Activated T-helper 1 cell treated with Interleukin-2 at 50 U/mL for 16 hours (primary cell): Measurements from ENCODE around the gene TFIP11.

Experiments used
- DNase-seq: peaks from one replicate; pipeline ENCODE4 v3.0.0-alpha.2; 2020; ENCODE audit warnings: low read depth

The TFIP11 gene

DNA sequence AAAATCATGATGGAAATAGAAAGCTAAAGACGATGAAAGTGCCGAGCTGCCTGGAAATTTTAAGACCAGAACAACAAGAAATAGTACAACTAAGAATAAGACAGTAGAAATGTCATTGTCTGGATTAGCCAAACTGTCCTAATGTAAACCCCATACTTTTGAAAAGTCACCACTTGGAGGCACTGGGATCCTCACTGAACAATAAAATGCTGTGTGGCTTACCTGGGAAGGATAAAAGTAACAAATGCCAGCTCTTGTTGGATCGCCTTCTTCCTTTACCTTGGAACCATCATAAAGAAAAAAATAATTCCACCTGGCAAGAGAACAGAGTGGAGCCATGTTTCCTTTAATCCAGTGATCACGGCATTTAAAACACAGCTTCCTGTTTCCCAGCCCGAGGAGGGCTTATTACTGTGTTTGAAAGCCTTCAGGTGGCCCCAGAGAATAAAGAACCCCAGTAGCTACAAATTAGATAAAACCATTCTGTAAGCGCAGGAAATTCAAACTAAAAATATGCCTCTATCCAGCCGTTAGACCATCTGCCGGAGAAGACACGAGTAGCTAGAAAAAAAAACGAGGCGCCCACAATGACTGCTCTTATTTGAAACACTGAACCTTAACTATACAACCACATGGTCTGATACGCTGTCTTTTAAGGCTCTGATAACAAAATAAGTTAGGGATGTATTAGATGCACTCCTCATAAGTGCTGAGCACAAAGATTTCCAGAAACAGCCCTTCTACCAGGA, 33.1 kb downstream of the TFIP11 start:
- no peak for DNase-seq

DNA sequence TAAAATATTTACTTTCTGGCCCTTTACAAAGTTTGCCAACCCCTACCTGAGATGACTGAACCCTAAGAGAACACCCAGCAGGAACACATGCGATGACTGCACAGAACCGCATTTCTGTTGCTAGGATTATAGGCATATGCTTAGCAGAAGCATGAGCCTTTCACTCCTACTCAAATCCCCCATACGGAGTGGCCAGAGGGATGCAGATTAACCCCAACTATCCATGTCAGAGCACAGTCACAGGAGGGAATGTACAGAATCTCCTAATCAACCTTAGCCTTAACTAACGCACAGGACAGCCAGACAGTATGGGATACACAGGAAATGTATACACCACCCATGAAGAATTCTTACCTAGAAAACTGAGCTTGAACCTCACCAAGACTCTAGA, 34.9 kb downstream of the TFIP11 start:
- no peak for DNase-seq

DNA sequence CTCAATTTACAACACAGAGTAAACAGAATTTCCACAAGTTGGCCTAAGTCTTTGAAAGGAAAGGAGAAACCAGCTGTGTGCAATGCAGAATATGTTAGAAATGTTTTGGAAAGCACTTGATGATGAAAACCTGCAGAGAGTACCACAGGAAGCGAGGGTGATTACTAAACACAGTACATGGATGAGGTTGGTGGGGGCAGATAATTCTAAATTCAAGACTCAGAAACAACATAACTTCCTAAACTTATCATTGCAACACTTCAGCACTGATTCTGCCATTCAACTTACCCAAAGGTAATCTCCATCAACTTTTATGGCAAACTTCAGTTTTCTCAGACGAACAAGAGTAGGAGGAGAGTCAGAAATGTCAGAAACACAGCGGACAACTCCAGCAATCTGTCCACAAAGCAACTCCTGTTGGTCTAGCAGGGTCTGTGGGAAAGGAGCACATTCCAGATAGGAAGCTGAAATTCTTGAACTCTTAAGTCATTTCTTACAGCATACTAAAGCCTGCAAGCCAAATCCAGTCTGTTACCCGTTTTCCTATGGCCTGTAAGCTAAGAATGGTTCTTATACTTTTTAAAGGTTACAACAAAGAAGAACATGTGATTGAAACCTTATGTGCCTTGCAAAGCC, 35.5 kb downstream of the TFIP11 start:
- DNase-seq, result no peak

DNA sequence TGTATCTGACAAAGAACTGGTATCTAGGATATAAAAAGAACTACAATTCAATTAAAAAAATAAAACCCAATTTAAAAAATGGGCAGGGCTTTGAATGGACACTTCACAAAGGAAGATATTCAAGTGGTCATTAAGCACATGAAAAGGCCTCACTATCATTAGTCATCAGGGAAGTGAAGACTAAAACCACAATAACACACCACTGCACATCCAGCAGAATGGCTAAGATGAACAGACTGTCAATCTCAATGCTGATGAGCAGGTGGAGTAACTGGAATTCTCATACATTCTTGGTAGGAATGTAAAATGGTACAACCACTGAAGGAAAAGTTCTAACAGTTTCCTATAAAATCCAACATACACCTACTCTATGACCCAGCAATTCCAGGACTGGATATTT, 37.6 kb downstream of the TFIP11 start:
- DNase-seq, result no peak

DNA sequence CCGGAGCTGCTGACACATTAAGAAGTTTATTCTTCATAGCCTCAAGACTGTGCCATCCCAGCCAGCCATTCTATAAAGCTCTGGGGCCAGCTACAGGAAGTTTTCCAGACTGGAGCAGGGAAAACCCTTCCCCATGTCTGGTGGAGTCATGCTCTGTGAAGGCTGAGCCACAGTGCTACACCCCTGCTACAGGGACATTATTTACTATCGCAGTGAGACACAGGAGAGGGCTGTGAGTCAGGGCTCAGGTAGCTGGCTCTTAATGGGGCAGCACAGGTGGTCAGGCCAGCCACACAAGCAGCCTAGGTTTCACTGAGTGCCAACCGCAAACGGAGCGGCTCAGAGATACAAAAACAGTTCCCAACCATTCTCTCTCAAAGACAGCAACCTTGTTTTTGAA, 40.8 kb downstream of the TFIP11 start:
- no peak for DNase-seq

DNA sequence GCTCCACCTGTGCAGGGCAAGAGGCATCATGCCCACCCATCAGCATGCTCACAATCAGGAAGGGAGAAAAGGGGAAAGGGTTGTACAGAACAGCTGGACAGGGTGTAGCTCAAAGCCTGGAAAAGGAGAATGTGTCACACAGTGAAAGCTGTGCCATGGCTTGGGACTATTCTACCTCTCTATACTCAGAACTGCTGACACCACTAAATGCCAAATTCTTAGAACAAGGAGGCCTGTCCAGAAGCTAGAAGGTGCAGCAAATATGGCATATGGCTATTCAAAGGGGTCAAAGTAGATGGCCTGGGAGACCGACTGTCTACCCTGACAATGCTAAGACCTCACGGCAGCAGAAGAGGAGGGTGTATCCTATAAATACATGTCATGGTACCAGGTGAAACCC, 41.5 kb downstream of the TFIP11 start:
- DNase-seq, result no peak

DNA sequence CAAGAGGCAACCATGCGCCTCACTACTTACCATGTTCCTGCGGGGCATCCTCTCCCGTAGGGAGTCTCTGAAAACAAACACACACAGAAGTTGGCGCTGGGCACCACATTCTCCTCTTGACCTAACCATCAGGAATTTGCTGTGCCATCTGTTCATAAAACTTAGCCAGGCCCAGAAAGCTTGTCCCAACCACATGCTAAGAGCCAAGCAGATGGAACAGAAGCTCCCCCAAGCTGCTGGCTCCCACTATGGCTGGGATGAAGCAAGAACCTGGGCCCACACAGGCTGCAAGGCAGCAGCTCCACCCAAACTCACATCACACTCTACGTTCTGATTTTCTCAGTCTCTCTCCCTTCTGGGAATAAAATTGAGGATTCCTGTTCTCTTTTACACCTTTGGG, 46.1 kb downstream of the TFIP11 start:
- DNase-seq, result no peak

DNA sequence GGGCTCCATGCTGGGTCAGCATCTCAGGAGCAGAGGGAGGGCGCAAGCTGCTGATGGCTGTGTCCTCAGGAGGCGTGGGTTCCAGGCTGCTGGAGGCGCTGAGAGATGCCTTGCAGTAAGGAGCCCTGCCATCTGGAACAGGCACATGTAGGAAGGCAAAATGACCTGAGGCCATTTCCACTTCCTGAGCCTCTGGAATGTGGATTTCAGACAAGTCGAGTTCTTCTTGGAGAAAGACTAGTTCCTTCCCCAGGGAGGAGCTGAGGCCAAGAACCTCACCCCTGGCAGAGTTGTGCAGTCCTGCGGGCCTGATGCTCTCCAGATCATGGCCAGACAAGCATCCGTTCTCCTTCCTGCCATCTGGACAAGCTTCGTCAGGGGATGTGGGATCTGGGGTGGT, 48.0 kb downstream of the TFIP11 start:
- DNase-seq, result no peak

DNA sequence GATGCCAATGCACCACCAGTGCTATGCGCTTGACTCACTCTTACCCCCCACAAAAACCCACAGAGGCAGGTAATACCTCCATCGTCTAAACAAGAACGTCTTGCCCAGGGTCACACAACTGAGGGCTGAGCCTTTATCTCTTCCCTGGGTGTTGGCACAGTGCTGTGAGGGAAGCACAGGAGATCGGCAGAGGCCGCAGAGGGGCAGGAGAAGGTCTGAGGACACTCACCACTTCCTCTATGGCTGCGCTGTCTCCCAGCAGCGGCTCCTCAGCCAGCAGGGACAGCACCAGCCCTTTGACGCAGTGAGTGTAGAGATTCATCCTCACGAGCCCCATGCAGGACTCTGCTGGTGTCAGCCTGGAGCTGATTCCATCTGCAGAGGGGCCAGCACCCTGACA, 48.6 kb downstream of the TFIP11 start:
- DNase-seq, result no peak

DNA sequence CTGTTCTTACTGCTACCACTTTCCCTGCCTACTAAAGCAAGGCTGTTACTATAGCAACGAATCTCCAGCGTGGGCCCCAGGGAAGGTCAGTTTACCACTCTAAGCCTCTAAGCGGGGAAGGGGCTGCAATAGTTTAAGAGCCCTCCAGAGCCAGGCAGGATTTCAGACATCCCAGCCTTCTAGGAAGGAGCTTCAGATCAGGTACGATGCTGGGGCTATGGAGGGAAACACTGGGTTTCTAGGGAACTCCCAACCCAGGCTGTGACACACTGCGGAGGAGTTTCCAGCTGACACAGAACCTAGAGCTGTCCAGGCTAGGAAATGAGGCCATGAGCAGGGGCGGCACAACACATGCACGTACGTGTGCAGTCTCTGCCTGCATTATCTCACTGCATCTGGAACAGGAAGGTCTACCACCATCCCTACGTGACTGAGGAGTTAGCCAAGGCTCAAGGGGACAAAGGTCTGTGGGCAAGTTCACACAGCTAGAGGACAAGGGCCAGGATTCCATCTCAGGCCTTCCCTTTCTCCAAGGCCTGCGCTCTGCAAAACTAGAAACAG, 49.1 kb downstream of the TFIP11 start:
- no peak for DNase-seq

DNA sequence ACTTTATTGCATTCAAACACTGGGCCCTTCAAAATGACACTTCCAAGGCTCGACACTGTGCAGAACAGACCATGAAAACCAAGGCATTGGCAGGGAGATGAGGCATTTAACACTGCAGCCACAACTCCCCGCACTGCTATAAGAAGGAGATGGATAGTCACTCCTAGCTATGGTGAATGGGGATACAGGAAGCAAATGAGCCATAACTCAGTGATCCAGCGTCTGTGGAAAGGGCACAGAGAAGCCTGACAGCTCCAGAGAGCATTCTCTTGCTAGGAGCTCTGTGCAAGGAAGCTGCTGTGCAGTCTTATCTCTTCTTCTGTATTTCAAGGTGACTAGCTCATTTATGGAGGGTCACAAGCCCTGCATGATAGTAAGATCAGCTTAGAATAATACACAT, 49.6 kb downstream of the TFIP11 start:
- no peak for DNase-seq

DNA sequence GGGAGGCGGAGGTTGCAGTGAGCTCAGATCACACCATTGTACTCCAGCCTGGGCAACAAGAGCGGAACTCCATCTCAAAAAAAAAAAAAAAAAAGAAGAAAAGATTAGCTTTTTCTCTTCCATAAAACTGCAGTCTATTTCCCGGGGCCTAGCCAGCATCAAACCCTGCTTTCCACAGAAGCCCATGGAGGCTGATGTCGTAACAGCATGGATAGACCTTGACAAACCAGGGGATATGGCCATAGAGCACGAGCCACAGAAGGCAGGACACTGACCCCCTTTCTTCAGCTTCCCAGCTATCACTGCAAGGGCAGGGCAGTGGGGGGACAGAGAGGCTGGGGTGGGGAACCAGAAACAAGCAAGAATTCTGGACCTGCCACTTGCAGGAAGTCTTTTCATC, 50.2 kb downstream of the TFIP11 start:
- no peak for DNase-seq

DNA sequence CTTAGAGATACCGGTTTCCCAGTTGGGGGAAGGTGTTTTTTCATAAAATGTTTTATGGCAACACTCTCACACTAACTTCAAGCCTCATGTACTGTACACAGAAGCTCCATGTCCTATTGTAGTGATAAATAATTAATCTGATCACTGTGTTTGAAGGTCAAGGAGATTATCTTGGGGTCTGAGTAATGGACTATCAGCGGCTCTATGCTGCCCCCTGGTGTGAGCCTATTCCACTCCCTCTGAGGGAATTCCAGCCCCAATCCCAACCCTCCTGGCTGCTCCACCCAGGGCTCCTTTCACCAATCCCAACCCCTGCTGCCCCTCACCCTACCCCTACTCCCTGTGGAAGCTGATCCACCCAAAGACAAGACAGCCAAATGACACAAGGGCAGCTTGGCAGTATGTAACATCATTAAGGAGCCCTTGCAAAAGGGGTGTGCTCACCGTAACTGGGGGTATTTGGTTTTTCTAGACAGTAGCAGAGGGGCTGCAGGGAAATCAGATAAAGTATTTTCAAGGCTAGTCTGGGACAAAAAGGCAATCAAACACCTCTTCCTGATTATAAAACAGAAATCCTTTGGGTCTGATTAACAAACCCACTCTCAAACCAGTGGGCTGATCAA, 51.0 kb downstream of the TFIP11 start:
- DNase-seq, result no peak

DNA sequence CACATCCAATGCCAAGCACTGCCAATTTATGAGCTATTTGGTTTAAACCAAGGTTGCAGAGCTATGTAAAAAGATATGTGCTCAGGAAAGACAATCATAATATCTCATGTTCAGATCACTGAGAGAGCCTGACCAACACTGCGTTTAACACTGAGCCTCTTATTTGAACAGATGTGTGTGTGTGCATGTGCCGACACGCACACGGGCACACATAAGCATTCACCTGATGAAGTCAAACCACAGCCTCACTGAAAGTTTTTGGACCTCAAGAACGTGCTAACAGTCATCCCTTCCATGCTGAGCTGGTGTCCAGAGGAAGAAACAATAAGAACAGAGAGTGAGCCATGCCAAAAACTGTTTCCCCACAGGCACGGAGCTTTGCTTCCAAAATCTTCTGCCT, 52.1 kb downstream of the TFIP11 start:
- no peak for DNase-seq

DNA sequence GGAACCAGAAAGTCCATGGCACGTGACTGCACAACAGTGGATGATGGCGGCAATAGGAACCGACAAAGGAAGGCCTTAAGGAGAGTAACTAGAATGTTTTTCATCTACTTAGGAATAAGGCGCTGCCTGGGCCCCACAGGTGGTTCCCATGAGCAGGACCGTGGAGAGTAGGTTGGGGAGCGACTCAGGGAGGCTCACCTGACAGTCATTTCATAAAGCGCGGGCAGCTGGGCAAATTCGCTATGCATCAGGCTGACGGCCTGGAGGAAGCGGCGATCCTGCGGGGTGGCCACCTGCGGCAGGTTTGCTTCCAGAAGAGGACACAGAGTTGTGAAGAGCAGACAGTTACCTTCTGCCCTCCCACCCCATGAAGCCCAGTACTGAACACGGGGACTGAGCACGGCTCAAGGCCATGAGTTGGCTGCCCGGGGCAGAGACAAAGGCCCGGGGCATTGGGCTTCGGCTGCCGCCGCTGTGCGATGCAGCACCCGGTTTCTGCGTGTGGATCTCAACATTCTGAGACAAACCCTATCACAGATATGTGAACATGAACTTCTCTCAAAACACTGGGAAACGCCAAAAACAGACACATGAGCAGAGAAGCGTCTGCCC, 54.5 kb downstream of the TFIP11 start:
- DNase-seq, result no peak

DNA sequence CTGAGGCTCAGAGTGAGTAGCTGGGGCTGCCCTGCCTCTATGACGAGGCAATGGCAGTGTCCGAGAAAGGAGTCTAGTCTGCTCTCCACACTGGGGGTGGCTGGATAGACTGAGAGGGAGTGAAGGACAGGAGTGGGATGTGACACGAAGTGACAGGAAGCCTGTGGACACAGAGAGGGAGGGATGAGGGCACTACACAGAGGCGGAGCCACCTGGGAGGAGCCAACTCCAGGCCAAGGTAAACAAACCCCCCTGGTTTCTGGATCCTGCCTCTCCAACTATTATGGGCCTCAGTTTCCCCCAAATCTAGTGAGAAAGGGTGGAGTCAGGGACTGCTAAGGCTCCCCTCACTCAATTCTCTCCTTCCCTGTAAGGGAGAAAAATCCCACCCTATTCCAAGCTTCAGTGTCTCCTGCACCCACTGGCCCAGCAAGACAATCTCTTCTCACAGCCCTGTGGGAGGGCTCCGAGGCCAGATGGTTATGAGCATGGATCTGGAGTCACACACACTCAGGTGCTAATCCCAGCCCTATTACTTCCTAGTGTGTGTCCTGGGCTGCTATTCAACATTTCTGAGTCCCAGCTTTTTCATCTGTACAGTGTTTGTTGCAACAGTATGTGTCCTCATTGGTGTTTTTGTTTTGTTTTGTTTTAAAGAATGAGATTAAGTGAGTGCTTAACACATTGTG, 58.3 kb downstream of the TFIP11 start:
- no peak for DNase-seq

DNA sequence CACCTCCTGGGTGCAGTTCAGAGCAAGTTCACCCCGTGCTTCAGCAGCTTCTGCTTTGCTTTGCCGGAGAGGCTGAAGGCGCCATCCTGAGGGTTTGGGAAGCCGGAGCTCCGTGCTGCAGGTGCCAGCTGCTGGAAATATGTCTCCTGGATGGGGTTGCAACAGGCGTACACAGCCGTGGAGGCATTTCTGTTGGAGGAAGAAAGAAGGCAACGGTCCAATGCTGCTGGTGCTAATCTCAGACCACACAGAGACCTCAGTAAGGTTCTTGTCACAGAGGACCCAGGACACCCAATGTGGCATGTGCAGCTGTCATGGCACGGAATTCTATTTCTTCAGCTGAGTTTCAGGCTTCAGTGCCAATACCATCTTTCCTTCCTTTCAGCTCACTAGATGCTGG, 59.1 kb downstream of the TFIP11 start:
- no peak for DNase-seq

DNA sequence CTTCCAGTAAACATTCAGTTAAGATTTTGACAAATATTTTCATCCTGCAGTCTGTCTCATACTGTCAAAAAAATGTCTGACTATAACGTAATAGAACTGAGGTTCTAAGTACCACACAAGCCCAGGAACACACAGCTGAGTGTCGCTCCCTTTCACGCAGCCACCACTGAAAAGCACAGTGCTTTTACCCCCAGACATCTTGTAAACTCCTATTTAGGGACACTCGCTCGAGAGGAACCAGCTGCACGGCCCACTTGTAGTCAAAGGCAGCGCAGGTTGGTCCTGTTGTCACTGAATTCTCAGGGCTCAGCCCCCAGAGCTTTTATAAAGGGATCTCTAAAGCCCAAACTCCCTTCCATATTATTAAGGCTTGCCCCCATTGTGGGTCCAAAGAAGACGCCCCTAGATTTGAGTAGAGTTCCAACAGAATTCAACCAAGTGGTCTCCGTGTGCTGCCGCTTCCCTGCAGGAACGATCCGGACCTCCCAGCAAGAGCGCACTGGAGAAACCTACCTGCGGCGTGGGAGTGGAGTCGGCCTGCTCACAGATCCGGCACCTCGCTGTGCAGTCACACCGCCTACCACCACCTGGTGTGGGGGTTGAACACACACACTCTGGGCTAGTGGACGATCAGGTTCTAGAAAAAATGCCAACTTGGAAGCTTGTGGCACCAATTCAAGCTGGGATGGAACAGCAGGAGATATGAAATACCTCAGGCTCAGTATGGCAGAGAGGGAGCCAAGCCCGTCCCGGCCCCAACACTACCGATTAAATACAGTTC, 59.8 kb downstream of the TFIP11 start:
- DNase-seq, result no peak

DNA sequence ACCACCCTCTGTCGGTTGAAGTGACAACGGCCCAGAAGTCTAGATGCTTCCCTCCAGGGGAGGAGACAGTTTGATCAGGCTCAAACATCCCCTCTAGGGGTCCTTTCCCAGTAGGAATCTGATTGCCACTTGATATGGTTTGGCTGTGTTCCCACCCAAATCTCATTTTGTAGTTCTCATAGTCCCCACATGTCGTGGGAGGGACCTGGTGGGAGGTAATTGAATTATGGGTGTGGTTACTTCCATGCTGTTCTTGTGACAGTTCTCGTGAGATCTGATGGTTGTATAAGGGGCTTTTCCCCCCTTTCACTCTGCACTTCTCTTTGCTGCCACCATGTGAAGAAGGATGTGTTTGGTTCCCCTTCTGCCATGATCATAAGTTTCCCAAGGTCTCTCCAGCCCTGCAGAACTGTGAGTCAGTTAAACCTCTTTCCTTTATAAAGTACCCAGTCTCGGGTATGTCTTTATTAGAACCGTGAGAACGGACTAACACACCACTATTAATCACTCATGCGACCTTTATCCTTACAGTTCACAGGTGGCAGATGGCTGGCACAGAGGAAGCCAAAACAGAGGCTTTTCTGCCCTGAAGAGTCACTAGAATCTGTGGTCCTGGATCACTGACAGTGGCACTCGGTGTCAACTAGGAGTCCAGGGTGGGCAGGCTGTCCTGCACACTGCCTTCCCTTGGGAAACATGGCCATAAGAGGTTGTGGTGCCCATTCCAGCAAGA, 61.7 kb downstream of the TFIP11 start:
- no peak for DNase-seq

DNA sequence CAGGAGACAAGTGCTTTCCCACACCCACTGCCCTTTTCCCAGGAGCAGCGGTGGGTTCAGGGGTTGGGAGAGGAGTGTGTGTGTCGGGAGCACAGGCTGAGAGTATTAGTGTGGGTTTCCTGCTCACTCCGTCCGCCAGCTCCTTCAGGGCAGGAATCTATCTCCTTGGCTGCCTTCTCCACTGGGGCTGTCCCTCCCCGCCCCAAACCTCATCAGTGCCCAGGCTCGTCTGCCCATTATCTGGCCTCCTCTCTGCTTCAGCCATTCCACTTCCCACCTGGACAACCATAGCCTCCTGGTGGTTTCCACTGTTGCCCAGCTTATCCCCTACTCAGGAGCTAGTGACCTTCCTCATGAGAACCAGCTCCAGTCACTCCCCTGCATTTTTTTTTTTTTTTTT, 63.3 kb downstream of the TFIP11 start:
- no peak for DNase-seq

DNA sequence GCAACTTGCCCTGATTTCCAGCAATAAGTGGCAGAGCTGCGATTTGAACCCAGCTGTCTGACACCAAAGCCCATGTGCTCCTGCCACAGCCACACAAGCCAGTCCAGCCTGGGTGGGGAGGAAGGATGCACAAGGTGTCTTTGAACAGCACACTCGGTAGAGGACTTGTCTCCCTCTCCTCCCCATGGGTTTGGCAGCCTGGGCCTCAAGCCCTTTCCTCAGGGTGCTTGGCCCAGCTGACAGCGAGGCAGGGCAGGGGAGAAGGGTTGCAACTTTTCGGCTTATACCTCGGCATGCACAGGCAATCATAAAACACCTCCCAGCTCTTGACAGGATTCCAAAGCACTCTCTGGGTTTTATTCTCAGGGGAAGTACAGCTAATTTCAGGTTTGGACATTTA, 63.9 kb downstream of the TFIP11 start:
- no peak for DNase-seq
